K562 (cell line): ENCODE measurements around the gene TIMM17A. TPM values are rescaled to one million over a fixed set of nuclear protein-coding genes. Genes with fewer than 3 reads are reported as not detected.

Experiments used
- ARNT ChIP-seq, 2 experiments: fragments of 450-650 bp; IDR thresholded peaks; 2 replicates each; pipeline ENCODE4 v1.6.1; 2016; ENCODE audit warnings: mild to moderate bottlenecking in 1 of 2
- BRF2 ChIP-seq: IDR thresholded peaks from 3 replicates; pipeline ENCODE4 v1.6.1; 2011; ENCODE audit warnings: borderline replicate concordance, mild to moderate bottlenecking; ENCODE audit not compliant: insufficient read length, insufficient read depth
- CTBP1 ChIP-seq: fragments of 450-650 bp; IDR thresholded peaks from 2 replicates; pipeline ENCODE4 v1.6.1; 2016; ENCODE audit warnings: borderline replicate concordance
- HSF4 ChIP-seq: fragments of 250-450 bp; sonication (Bioruptor Pico); IDR thresholded peaks from 2 replicates; pipeline ENCODE4 v2.1.2; 2022; ENCODE audit warnings: mild to moderate bottlenecking, moderate library complexity, borderline replicate concordance
- L3MBTL2 ChIP-seq: fragments of 450-650 bp; IDR thresholded peaks from 2 replicates; pipeline ENCODE4 v1.6.1; 2016; ENCODE audit warnings: mild to moderate bottlenecking, moderate library complexity
- LCOR ChIP-seq: sonication (generic); formaldehyde crosslinking; IDR thresholded peaks from 2 replicates; pipeline ENCODE4 v1.8.0; 2022; ENCODE audit warnings: mild to moderate bottlenecking, missing genetic modification reagents
- NONO ChIP-seq, 2 experiments: fragments of 200-400 bp in 1 of 2; fragments of 450-650 bp in 1 of 2; formaldehyde crosslinking in 1 of 2; IDR thresholded peaks; 2 replicates each; pipeline ENCODE4 v1.6.1; 2017; ENCODE audit warnings: low read depth in 2 of 2, mild to moderate bottlenecking in 2 of 2, moderate library complexity in 2 of 2, low read length in 1 of 2
- NR4A1 ChIP-seq, 2 experiments: fragments of 250-450 bp in 1 of 2; fragments of 450-650 bp in 1 of 2; sonication (Bioruptor Pico) in 1 of 2; IDR thresholded peaks; 2 replicates each; pipeline versions ENCODE4 v1.4.0 to v1.6.1; 2016 to 2020; ENCODE audit warnings: mild to moderate bottlenecking in 2 of 2, missing compliant biosample characterization in 1 of 2, missing genetic modification characterization in 1 of 2, moderate library complexity in 1 of 2
- SMARCA5 ChIP-seq: fragments of 450-650 bp; IDR thresholded peaks from 2 replicates; pipeline ENCODE4 v1.6.1; 2016
- SP1 ChIP-seq: sonication (generic); formaldehyde crosslinking; IDR thresholded peaks from 2 replicates; pipeline ENCODE4 v1.8.1; 2022; ENCODE audit warnings: mild to moderate bottlenecking, missing genetic modification reagents
- SRF ChIP-seq, 2 experiments: fragments of 250-450, 450-650 bp in 1 of 2; sonication (Bioruptor Pico) in 1 of 2; sonication (generic) in 1 of 2; formaldehyde crosslinking; IDR thresholded peaks; 2 replicates each; pipeline versions ENCODE4 v1.5.0 to v1.5.1; 2020 to 2022; ENCODE audit warnings: mild to moderate bottlenecking in 1 of 2, missing genetic modification reagents in 1 of 2
- ZFP30 ChIP-seq: fragments of 250-450 bp; sonication (Bioruptor Pico); IDR thresholded peaks from 2 replicates; pipeline ENCODE4 v1.8.0; 2022; ENCODE audit warnings: moderate library complexity, mild to moderate bottlenecking, inconsistent platforms, borderline replicate concordance
- ZNF263 ChIP-seq: sonication (generic); formaldehyde crosslinking; IDR thresholded peaks from 2 replicates; pipeline ENCODE4 v1.8.0; 2022; ENCODE audit warnings: mild to moderate bottlenecking, missing genetic modification reagents, borderline replicate concordance
- polyA plus RNA-seq, 8 experiments: library from polyadenylated mRNA; depleted of rRNA in 4 of 8; stranded (reverse) in 5 of 8; unstranded in 3 of 8; fragments of >200 nt; fragmentation: Nextera tagmentation in 2 of 8; fragmentation: Illumina TruSeq in 1 of 8; extraction: Ambion mirVana in 2 of 8; extraction: Trizol in 1 of 8; gene quantifications; 2 replicates each; pipeline versions ENCODE4 v1.2.1 to v1.2.3, GENCODE V29; 2011 to 2014; ENCODE audit warnings: inconsistent platforms in 1 of 8, missing spikeins in 1 of 8
- total RNA-seq, 7 experiments: library from RNA; depleted of rRNA in 6 of 7; stranded (reverse); fragments of >200 nt in 6 of 7; fragmentation: Illumina TruSeq in 2 of 7; extraction: Trizol in 2 of 7; gene quantifications; 2 replicates each; pipeline versions ENCODE4 v1.2.1 to v1.2.3, GENCODE V29; 2011 to 2021; ENCODE audit warnings: low replicate concordance in 1 of 7
- TF ChIP-seq, protein P1 (sequence below): sonication (generic); formaldehyde crosslinking; IDR thresholded peaks from 2 replicates; pipeline ENCODE4 v1.8.0; 2022; ENCODE audit warnings: missing genetic modification reagents, mild to moderate bottlenecking, borderline replicate concordance
- TF ChIP-seq, protein P2 (sequence below): sonication (generic); formaldehyde crosslinking; IDR thresholded peaks from 2 replicates; pipeline ENCODE4 v1.8.1; 2023; ENCODE audit warnings: mild to moderate bottlenecking, missing genetic modification reagents
- TF ChIP-seq, protein P3 (sequence below): IDR thresholded peaks from 2 replicates; pipeline ENCODE4 v1.6.1; 2014; ENCODE audit warnings: antibody characterized with exemption
- TF ChIP-seq, protein P4 (sequence below): fragments of 250-450 bp; sonication (Bioruptor Pico); IDR thresholded peaks from 2 replicates; pipeline ENCODE4 v1.4.0; 2020

TIMM17A gene
- total and polyA plus RNA-seq, 9 of the 15 experiments (the other 6 are each of a cell fraction or from before 2014, with no cell fraction given) = 116 to 744 (median 180) TPM

DNA sequence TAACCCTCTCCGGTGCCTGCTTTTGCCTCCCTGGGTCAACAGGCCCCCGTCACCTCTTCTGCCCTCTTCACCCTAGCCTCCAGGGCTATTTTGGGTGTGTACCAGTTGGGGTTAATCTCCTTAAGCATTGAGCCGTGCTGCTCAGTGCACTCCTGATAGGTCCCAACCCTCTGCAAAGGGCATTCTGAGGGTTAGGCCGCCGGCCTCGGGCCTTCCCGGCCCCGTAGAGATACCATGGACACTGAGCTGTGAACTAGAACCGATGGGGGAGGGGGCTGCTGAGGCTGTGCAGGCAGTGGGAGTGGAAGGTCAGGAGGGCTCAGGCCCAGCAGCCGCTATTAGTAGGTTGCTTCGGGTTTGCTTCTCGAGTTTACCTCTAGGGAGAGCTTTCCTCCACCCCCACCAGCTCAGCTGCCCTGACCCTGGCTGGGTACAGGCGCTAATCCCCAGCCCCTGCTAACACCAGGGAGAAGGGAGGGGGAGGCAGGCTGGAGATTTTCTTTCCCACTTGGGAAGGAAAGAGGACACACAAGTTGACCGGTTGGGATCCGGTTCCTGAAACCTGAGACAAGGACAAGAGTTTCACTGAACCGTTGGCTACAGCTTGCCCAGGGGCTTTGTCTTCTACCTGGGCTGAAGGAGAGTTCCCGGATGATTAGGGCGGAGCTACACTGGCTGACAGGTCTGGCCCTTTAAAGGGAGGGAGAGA lies 13.7 kb upstream of the TIMM17A start (continued):
- TF ChIP-seq, protein P1, sequence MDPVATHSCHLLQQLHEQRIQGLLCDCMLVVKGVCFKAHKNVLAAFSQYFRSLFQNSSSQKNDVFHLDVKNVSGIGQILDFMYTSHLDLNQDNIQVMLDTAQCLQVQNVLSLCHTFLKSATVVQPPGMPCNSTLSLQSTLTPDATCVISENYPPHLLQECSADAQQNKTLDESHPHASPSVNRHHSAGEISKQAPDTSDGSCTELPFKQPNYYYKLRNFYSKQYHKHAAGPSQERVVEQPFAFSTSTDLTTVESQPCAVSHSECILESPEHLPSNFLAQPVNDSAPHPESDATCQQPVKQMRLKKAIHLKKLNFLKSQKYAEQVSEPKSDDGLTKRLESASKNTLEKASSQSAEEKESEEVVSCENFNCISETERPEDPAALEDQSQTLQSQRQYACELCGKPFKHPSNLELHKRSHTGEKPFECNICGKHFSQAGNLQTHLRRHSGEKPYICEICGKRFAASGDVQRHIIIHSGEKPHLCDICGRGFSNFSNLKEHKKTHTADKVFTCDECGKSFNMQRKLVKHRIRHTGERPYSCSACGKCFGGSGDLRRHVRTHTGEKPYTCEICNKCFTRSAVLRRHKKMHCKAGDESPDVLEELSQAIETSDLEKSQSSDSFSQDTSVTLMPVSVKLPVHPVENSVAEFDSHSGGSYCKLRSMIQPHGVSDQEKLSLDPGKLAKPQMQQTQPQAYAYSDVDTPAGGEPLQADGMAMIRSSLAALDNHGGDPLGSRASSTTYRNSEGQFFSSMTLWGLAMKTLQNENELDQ (CRISPR knock-in tag) = no peak
- TF ChIP-seq HSF4 (no peak), ZFP30 (CRISPR knock-in tag) (no peak), NR4A1 (CRISPR knock-in tag; IDR thresholded peaks at IDR 0.05) (0 out of 2 replicates have a peak, but pooled peaks have one; percentile 67), NR4A1 (tag; IDR thresholded peaks at IDR 0.05) (peak; percentile 79; the same call in 1 of the 2 replicates), L3MBTL2 (peak; percentile 77), SMARCA5 (no peak), CTBP1 (0 out of 2 replicates have a peak, but pooled peaks have one; percentile 53), BRF2 (no peak), SRF (CRISPR knock-in tag; IDR thresholded peaks at IDR 0.05) (no peak), ZNF263 (CRISPR knock-in tag) (no peak), SP1 (CRISPR knock-in tag) (no peak), ARNT (IDR thresholded peaks at IDR 0.05) (no peak), NONO (IDR thresholded peaks at IDR 0.05; ENCODE audit: low read depth in 2 of 2, low read length in 1 of 2) (no peak), LCOR (CRISPR knock-in tag) (0 out of 2 replicates have a peak, but pooled peaks have one; percentile 66)
- TF ChIP-seq, protein P2, sequence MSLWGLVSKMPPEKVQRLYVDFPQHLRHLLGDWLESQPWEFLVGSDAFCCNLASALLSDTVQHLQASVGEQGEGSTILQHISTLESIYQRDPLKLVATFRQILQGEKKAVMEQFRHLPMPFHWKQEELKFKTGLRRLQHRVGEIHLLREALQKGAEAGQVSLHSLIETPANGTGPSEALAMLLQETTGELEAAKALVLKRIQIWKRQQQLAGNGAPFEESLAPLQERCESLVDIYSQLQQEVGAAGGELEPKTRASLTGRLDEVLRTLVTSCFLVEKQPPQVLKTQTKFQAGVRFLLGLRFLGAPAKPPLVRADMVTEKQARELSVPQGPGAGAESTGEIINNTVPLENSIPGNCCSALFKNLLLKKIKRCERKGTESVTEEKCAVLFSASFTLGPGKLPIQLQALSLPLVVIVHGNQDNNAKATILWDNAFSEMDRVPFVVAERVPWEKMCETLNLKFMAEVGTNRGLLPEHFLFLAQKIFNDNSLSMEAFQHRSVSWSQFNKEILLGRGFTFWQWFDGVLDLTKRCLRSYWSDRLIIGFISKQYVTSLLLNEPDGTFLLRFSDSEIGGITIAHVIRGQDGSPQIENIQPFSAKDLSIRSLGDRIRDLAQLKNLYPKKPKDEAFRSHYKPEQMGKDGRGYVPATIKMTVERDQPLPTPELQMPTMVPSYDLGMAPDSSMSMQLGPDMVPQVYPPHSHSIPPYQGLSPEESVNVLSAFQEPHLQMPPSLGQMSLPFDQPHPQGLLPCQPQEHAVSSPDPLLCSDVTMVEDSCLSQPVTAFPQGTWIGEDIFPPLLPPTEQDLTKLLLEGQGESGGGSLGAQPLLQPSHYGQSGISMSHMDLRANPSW = no peak
- TF ChIP-seq, protein P3, sequence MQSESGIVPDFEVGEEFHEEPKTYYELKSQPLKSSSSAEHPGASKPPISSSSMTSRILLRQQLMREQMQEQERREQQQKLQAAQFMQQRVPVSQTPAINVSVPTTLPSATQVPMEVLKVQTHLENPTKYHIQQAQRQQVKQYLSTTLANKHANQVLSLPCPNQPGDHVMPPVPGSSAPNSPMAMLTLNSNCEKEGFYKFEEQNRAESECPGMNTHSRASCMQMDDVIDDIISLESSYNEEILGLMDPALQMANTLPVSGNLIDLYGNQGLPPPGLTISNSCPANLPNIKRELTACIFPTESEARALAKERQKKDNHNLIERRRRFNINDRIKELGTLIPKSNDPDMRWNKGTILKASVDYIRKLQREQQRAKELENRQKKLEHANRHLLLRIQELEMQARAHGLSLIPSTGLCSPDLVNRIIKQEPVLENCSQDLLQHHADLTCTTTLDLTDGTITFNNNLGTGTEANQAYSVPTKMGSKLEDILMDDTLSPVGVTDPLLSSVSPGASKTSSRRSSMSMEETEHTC = no peak
- TF ChIP-seq, protein P4, sequence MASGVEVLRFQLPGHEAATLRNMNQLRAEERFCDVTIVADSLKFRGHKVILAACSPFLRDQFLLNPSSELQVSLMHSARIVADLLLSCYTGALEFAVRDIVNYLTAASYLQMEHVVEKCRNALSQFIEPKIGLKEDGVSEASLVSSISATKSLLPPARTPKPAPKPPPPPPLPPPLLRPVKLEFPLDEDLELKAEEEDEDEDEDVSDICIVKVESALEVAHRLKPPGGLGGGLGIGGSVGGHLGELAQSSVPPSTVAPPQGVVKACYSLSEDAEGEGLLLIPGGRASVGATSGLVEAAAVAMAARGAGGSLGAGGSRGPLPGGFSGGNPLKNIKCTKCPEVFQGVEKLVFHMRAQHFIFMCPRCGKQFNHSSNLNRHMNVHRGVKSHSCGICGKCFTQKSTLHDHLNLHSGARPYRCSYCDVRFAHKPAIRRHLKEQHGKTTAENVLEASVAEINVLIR (CRISPR knock-in tag) = no peak
